Measurements from ENCODE around the gene OST4. TPM values are rescaled to one million over a fixed set of nuclear protein-coding genes. Genes with fewer than 3 reads are reported as not detected.

The OST4 gene
- total RNA-seq, 1 experiment from 2014 or later: 166 TPM

GRCh38 chr2:27051902-27052645 lies 19.4 kb downstream of the OST4 start:
- intact Hi-C loops (cut with micrococcal nuclease; ENCODE audit: unreplicated experiment): loop anchor here (1.0 kb wide), 2 partner anchors 31 to 34 kb away; partner anchors contain the start of gene KHK
- DNase-seq: no peak

GRCh38 chr2:27050996-27051901 lies 20.2 kb downstream of the OST4 start, which contains the start of gene AGBL5:
Gene AGBL5, plus strand, starts transcription at chr2:27051668. Its CDS starts 1,291 bp downstream, at chr2:27052959.
- H3K79me2 ChIP-seq (ENCODE audit: low read depth): no peaks in the 10 kb centered on the region
- H4K20me1 ChIP-seq (ENCODE audit: insufficient read depth): no peaks in the 10 kb centered on the region
- H3K4me1 ChIP-seq (replicated peaks; ENCODE audit: insufficient read depth): peaks cover 14% of the 10 kb centered on the region
- ChIA-PET CTCF (interaction anchor here (0.9 to 1.0 kb wide), 2 partner anchors 89 to 90 kb away, joined by 5 read pairs; no protein-coding TSS in a partner anchor), POLR2A (ENCODE audit: unreplicated experiment) (interaction anchor here (0.6 to 1.0 kb wide), 5 partner anchors 9 to 1225 kb away, joined by 3 to 5 read pairs (median 3); no protein-coding TSS in a partner anchor)
- H3F3A ChIP-seq (ENCODE audit: insufficient read depth, low read depth): peaks cover 22% of the 10 kb centered on the region
- H3K9me2 ChIP-seq (ENCODE audit: insufficient read depth): no peaks in the 10 kb centered on the region
- intact Hi-C loops (cut with micrococcal nuclease; ENCODE audit: unreplicated experiment): loop anchor here (1.0 kb wide), 4 partner anchors 18 to 90 kb away; partner anchors contain the start of gene KHK
- peaks cover 15% of the 10 kb centered on the region for H3K36me3 ChIP-seq (ENCODE audit: low read depth)
- peak within 1 kb of the TSS; percentile 70 for H3K27ac ChIP-seq
- peak within 1 kb of the TSS; percentile 91 for H2AFZ ChIP-seq
- BruUV-seq (replicated peaks): no TSS peak
- H3K27me3 ChIP-seq (ENCODE audit: insufficient read depth, low read depth): no peaks in the 10 kb centered on the region
- DNase-seq: peak; percentile 86 to 95
- H3K9me3 ChIP-seq (ENCODE audit: insufficient read depth, low read depth): no peaks in the 10 kb centered on the region
- no peak for TF ChIP-seq EZH2 (IDR thresholded peaks at IDR 0.05; ENCODE audit: low read depth)
- no peak for TF ChIP-seq CTCF (conservative IDR thresholded peaks at IDR 0.05)
- peak within 1 kb of the TSS; percentile 98 for H3K4me3 ChIP-seq
- peak within 1 kb of the TSS; percentile 80 for H3K4me2 ChIP-seq

More at GRCh38 chr2:27051902-27052645, 19.4 kb downstream of the OST4 start:
- Histone ChIP-seq H3K27me3 (ENCODE audit: insufficient read depth, low read depth) (no peaks in the 10 kb centered on the region), H3K79me2 (ENCODE audit: low read depth) (no peaks in the 10 kb centered on the region), H3K9me3 (ENCODE audit: insufficient read depth, low read depth) (no peaks in the 10 kb centered on the region), H3F3A (ENCODE audit: insufficient read depth, low read depth) (peaks cover 22% of the 10 kb centered on the region), H3K4me1 (replicated peaks; ENCODE audit: insufficient read depth) (peaks cover 14% of the 10 kb centered on the region), H3K36me3 (ENCODE audit: low read depth) (peaks cover 15% of the 10 kb centered on the region), H3K27ac (peak overlapping the region; percentile 70; the same call in 1 of the 2 replicates), H2AFZ (peak overlapping the region; percentile 91), H3K4me2 (peak overlapping the region; percentile 80), H3K4me3 (peak overlapping the region; percentile 98), H4K20me1 (ENCODE audit: insufficient read depth) (no peaks in the 10 kb centered on the region), H3K9me2 (ENCODE audit: insufficient read depth) (no peaks in the 10 kb centered on the region)
- POLR2A ChIA-PET (ENCODE audit: unreplicated experiment): interaction anchor here (0.6 to 1.0 kb wide), 4 partner anchors 31 to 1224 kb away, joined by 3 to 5 read pairs (median 3); no protein-coding TSS in a partner anchor
- CTCF ChIA-PET: interaction anchor here (1.0 kb wide), 1 partner anchor 90 kb away, joined by 5 read pairs; no protein-coding TSS in a partner anchor
- TF ChIP-seq CTCF (conservative IDR thresholded peaks at IDR 0.05) (no peak), EZH2 (IDR thresholded peaks at IDR 0.05; ENCODE audit: low read depth) (no peak)
- BruUV-seq (replicated peaks): no TSS peak

Data from PC-9 (cell line).